CD4-positive, alpha-beta T cell (primary cell): ENCODE results near the gene TJP1. TPM values are rescaled to one million over a fixed set of nuclear protein-coding genes. Genes with fewer than 3 reads are reported as not detected.
"Not testable (repeated sequence)": the region's sequence is repeated elsewhere in the genome, so short reads cannot be mapped to it uniquely, and the experiment has no call there.

Source experiments
- ATAC-seq: fragments of 200-7000 bp; cut with Tn5 transposase; one replicate; pipeline ENCODE4 v1.10.0; 2022; ENCODE audit warnings: mild to moderate bottlenecking; ENCODE audit not compliant: poor library complexity
- CTCF ChIA-PET: fragments of 350-600 bp; sonication (Branson Sonifier 250); formaldehyde crosslinking; loops from one replicate; lab custom pipeline; 2021; ENCODE audit warnings: antibody characterized with exemption, inconsistent platforms; lab: Charles Lee
- POLR2A ChIA-PET: fragments of 350-600 bp; sonication (Branson Sonifier 250); formaldehyde crosslinking; loops from one replicate; lab custom pipeline; 2021; ENCODE audit warnings: antibody characterized with exemption, inconsistent platforms; lab: Charles Lee
- DNase-seq, 14 experiments: peaks; one replicate each; pipeline ENCODE4 v3.0.0-alpha.2; 2013 to 2020; ENCODE audit warnings: mixed read lengths in 2 of 14
- H3K27ac ChIP-seq, 2 donors: one replicate each; pipeline versions ENCODE4 v1.5.1 to v1.7.0; 2013; ENCODE audit warnings: low read length in 2 of 2, low read depth in 1 of 2, mild to moderate bottlenecking in 1 of 2
- H3K27me3 ChIP-seq, 2 experiments: 1 replicate in 1 of 2; 2 replicates in 1 of 2; pipeline versions ENCODE4 v1.6.1 to v1.7.0; 2013; ENCODE audit warnings: low read length in 2 of 2, control low read depth in 1 of 2, mild to moderate bottlenecking in 1 of 2, moderate library complexity in 1 of 2; ENCODE audit not compliant: insufficient read depth in 2 of 2, control insufficient read depth in 1 of 2
- H3K36me3 ChIP-seq: one replicate; pipeline ENCODE4 v1.6.1; 2013; ENCODE audit warnings: low read length, control low read depth; ENCODE audit not compliant: insufficient read depth
- H3K4me1 ChIP-seq: one replicate; pipeline ENCODE4 v1.6.1; 2013; ENCODE audit warnings: low read length, control low read depth; ENCODE audit not compliant: insufficient read depth
- H3K4me3 ChIP-seq: one replicate; pipeline ENCODE4 v1.5.1; 2013; ENCODE audit warnings: mild to moderate bottlenecking, low read length, moderate library complexity
- H3K9me3 ChIP-seq, 2 experiments: 1 replicate in 1 of 2; 2 replicates in 1 of 2; pipeline versions ENCODE4 v1.6.1 to v1.7.0; 2013; ENCODE audit warnings: low read length in 2 of 2, mild to moderate bottlenecking in 2 of 2, control low read depth in 1 of 2, moderate library complexity in 1 of 2; ENCODE audit not compliant: control insufficient read depth in 1 of 2, insufficient read depth in 1 of 2
- H3K27ac Mint-ChIP-seq: one replicate; pipeline ENCODE4 v1.8.0; 2020; ENCODE audit warnings: mixed read lengths
- H3K27me3 Mint-ChIP-seq: one replicate; pipeline ENCODE4 v1.8.0; 2021; ENCODE audit warnings: mixed read lengths
- H3K36me3 Mint-ChIP-seq: one replicate; pipeline ENCODE4 v1.8.0; 2021; ENCODE audit warnings: low read depth, mixed read lengths
- H3K4me1 Mint-ChIP-seq: one replicate; pipeline ENCODE4 v1.8.0; 2021; ENCODE audit warnings: low read depth, mixed read lengths
- H3K4me3 Mint-ChIP-seq: one replicate; pipeline ENCODE4 v1.8.0; 2020; ENCODE audit warnings: mild to moderate bottlenecking, mixed read lengths
- H3K9me3 Mint-ChIP-seq: one replicate; pipeline ENCODE4 v1.8.0; 2020; ENCODE audit warnings: mixed read lengths
- CTCF ChIP-seq: fragments of 200-600 bp; IDR thresholded peaks from one replicate; pipeline ENCODE4 v1.8.0; 2022; ENCODE audit warnings: antibody characterized with exemption, mild to moderate bottlenecking
- intact Hi-C, 2 experiments: fragments of 100-400 bp; cut with DNase I in 1 of 2; cut with micrococcal nuclease in 1 of 2; formaldehyde crosslinking; loops; one replicate each; pipeline versions ENCODE4 v1.15.1 to v1.9.0; 2023 to 2025; cut with DNase I, micrococcal nuclease
- total RNA-seq, 174 experiments: library from RNA in 2 of 174; stranded (reverse) in 2 of 174; gene quantifications; one replicate each; pipeline ENCODE4 v1.2.3 and lab custom pipeline; 2021 to 2026

Gene TJP1
- total RNA-seq, 2 experiments from 2014 or later, result not detected

- Mint-ChIP-seq H3K36me3 (no peaks in the 10 kb centered on the region), H3K4me1 (no peaks in the 10 kb centered on the region), H3K27me3 (peaks cover 27% of the 10 kb centered on the region), H3K4me3 (no peak overlapping the region), H3K9me3 (no peaks in the 10 kb centered on the region), H3K27ac (no peak overlapping the region)
- no peaks in the 10 kb centered on the region for H3K4me1 ChIP-seq
- H3K27ac ChIP-seq, result no peak overlapping the region
- DNase-seq (no peak), ATAC-seq (no peak)
- no peak overlapping the region for H3K4me3 ChIP-seq
- H3K36me3 ChIP-seq, result no peaks in the 10 kb centered on the region
- no peaks in the 10 kb centered on the region for H3K9me3 ChIP-seq
- CTCF ChIA-PET, result no interaction called here
- POLR2A ChIA-PET, result no interaction called here
- peaks cover 0 to 3% of the 10 kb centered on the region in 2 experiments for H3K27me3 ChIP-seq
- intact Hi-C loops, result no loop called here
- TF ChIP-seq CTCF, result no peak
Measured at GRCh38 chr15:29731865-29732264, 90.4 kb downstream of the TJP1 start.

GRCh38 chr15:29730471-29730870 is 91.8 kb downstream of the TJP1 start:
- H3K9me3 ChIP-seq, POLR2A ChIA-PET, H3K36me3 ChIP-seq, H3K27ac Mint-ChIP-seq, intact Hi-C loops, H3K4me1 Mint-ChIP-seq, H3K4me1 ChIP-seq, H3K36me3 Mint-ChIP-seq, H3K4me3 ChIP-seq, DNase-seq, H3K27me3 ChIP-seq, H3K4me3 Mint-ChIP-seq, H3K9me3 Mint-ChIP-seq, ATAC-seq, H3K27ac ChIP-seq: not testable (repeated sequence)
- H3K27me3 Mint-ChIP-seq, result peaks cover 31% of the 10 kb centered on the region
- CTCF ChIA-PET, result interaction anchor here (0.7 kb wide), 1 partner anchor 33 kb away, joined by 3 read pairs; no protein-coding TSS in a partner anchor

GRCh38 chr15:29728418-29728817 is 93.8 kb downstream of the TJP1 start:
- Mint-ChIP-seq H3K27me3 (peaks cover 33% of the 10 kb centered on the region), H3K4me3 (no peak overlapping the region), H3K9me3 (no peaks in the 10 kb centered on the region), H3K36me3 (no peaks in the 10 kb centered on the region), H3K4me1 (no peaks in the 10 kb centered on the region), H3K27ac (no peak overlapping the region)
- Histone ChIP-seq H3K9me3 (no peaks in the 10 kb centered on the region), H3K4me3 (no peak overlapping the region), H3K27me3 (peaks cover 0 to 3% of the 10 kb centered on the region in 2 experiments), H3K4me1 (no peaks in the 10 kb centered on the region), H3K27ac (no peak overlapping the region), H3K36me3 (no peaks in the 10 kb centered on the region)
- intact Hi-C loops, result no loop called here
- ChIA-PET POLR2A (no interaction called here), CTCF (no interaction called here)
- no peak for TF ChIP-seq CTCF
- ATAC-seq, result no peak
- DNase-seq, result no peak

GRCh38 chr15:29727871-29728270 is 94.4 kb downstream of the TJP1 start:
- Mint-ChIP-seq H3K9me3 (no peaks in the 10 kb centered on the region), H3K4me1 (no peaks in the 10 kb centered on the region), H3K4me3 (no peak overlapping the region), H3K36me3 (no peaks in the 10 kb centered on the region), H3K27ac (no peak overlapping the region), H3K27me3 (peaks cover 28% of the 10 kb centered on the region)
- no peak overlapping the region for H3K27ac ChIP-seq
- TF ChIP-seq CTCF, result no peak
- ChIA-PET CTCF (no interaction called here), POLR2A (no interaction called here)
- DNase-seq (no peak), ATAC-seq (no peak)
- no peaks in the 10 kb centered on the region for H3K9me3 ChIP-seq
- no peaks in the 10 kb centered on the region for H3K36me3 ChIP-seq
- intact Hi-C loops, result no loop called here
- no peaks in the 10 kb centered on the region for H3K4me1 ChIP-seq
- peaks cover 0 to 3% of the 10 kb centered on the region in 2 experiments for H3K27me3 ChIP-seq
- H3K4me3 ChIP-seq, result no peak overlapping the region
